Smooth muscle cell (in vitro differentiated cells): ENCODE results near the gene RBM19. TPM values are rescaled to one million over a fixed set of nuclear protein-coding genes. Genes with fewer than 3 reads are reported as not detected.

Source experiments
- DNase-seq: peaks from one replicate; lab custom pipeline; 2025; ENCODE audit not compliant: unreplicated experiment; lab: John Stamatoyannopoulos, UW
- H2AFZ ChIP-seq: fragments of 200-600 bp; sonication (generic); 2 replicates; pipeline ENCODE4 v1.6.0; 2016; ENCODE audit warnings: antibody characterized with exemption, low read depth, mild to moderate bottlenecking
- H3F3A ChIP-seq: fragments of 200-600 bp; sonication (generic); 2 replicates; pipeline ENCODE4 v1.6.0; 2017; ENCODE audit warnings: antibody characterized with exemption, low read depth
- H3K27ac ChIP-seq: fragments of 200-600 bp; sonication (generic); 2 replicates; pipeline ENCODE4 v1.5.1; 2016; ENCODE audit warnings: low read depth, mild to moderate bottlenecking
- H3K27me3 ChIP-seq: fragments of 200-600 bp; sonication (generic); 2 replicates; pipeline ENCODE4 v1.6.1; 2016; ENCODE audit warnings: low read depth, mild to moderate bottlenecking
- H3K36me3 ChIP-seq: fragments of 200-600 bp; sonication (generic); 2 replicates; pipeline ENCODE4 v1.5.1; 2016; ENCODE audit warnings: low read depth
- H3K4me1 ChIP-seq: fragments of 200-600 bp; sonication (generic); 2 replicates; pipeline ENCODE4 v1.5.1; 2016; ENCODE audit warnings: low read depth
- H3K4me2 ChIP-seq: fragments of 200-600 bp; sonication (generic); 2 replicates; pipeline ENCODE4 v1.6.0; 2016; ENCODE audit warnings: mild to moderate bottlenecking
- H3K4me3 ChIP-seq: fragments of 200-600 bp; sonication (generic); 2 replicates; pipeline ENCODE4 v1.5.1; 2016; ENCODE audit warnings: mild to moderate bottlenecking
- H3K79me2 ChIP-seq: fragments of 200-600 bp; sonication (generic); 2 replicates; pipeline ENCODE4 v1.6.0; 2016; ENCODE audit warnings: low read depth, mild to moderate bottlenecking
- H3K9ac ChIP-seq: fragments of 200-600 bp; sonication (generic); 2 replicates; pipeline ENCODE4 v1.6.0; 2016; ENCODE audit warnings: low read depth
- H3K9me3 ChIP-seq: fragments of 200-600 bp; sonication (generic); replicated peaks from 2 replicates; pipeline ENCODE4 v1.5.1; 2016; ENCODE audit warnings: low read depth
- H4K20me1 ChIP-seq: fragments of 200-600 bp; sonication (generic); 2 replicates; pipeline ENCODE4 v1.6.0; 2016; ENCODE audit warnings: low read depth
- WGBS: methylation state at CpG from one replicate; pipeline ENCODE4 v1.1.7; 2016; ENCODE audit warnings: low lambda C conversion rate; 5-methylcytosine and 5-hydroxymethylcytosine counted together
- polyA plus RNA-seq: library from polyadenylated mRNA; unstranded; fragments of >200 nt; fragmentation: Nextera tagmentation; extraction: Ambion mirVana; gene quantifications from 2 replicates; pipeline ENCODE4 v1.2.1, GENCODE V29; 2016
- total RNA-seq: library from RNA; depleted of rRNA; stranded (reverse); fragments of >200 nt; gene quantifications from 2 replicates; pipeline ENCODE4 v1.2.3, GENCODE V29; 2014
- TF ChIP-seq, protein P1 (sequence below): fragments of 200-600 bp; sonication (generic); IDR thresholded peaks from 2 replicates; pipeline ENCODE4 v1.5.1; 2017; ENCODE audit warnings: borderline replicate concordance, mild to moderate bottlenecking, antibody characterized with exemption; ENCODE audit not compliant: insufficient read depth, poor library complexity, severe bottlenecking

The RBM19 gene
- total and polyA plus RNA-seq, 2 experiments from 2014 or later = 12.8 to 15.9 TPM

DNA sequence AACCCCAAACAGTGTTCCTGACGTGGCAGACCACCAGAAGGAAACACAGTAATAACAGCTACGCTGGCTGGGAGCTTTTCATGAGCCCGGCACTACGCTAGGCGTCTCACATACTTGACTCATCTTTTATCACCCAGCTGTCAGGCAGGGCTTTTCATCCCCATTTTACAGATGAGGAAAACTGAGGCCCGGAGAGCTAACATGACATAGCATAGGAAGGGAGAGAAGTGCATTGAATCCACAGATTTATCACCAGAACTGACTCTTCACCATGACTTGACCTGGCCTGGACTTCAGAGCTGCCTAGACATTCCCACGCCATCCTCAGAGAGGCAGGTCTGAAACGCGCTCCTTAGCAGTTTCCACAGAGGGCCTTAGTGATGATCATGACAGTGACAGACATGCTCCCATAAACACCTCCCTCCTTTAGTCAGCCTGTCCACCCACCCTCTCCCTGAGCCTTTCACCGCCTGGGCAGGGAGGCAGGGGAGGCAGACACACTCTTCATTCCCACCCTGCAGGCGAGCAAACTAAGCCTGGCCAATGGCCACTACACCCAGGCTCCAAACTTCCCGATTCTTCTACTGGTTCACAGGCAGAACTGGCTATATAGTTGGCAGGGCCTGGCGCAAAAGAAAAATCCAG lies 56.2 kb downstream of the RBM19 start:
- Histone ChIP-seq H3K9ac (no peak overlapping the region), H3K9me3 (no peaks in the 10 kb centered on the region), H2AFZ (no peak overlapping the region), H3K79me2 (no peaks in the 10 kb centered on the region), H4K20me1 (no peaks in the 10 kb centered on the region), H3K4me2 (no peak overlapping the region), H3F3A (no peaks in the 10 kb centered on the region), H3K4me3 (no peak overlapping the region), H3K27me3 (no peaks in the 10 kb centered on the region), H3K27ac (no peak overlapping the region), H3K4me1 (no peaks in the 10 kb centered on the region), H3K36me3 (peaks cover 4% of the 10 kb centered on the region)
- DNase-seq = no peak
- TF ChIP-seq, protein P1, sequence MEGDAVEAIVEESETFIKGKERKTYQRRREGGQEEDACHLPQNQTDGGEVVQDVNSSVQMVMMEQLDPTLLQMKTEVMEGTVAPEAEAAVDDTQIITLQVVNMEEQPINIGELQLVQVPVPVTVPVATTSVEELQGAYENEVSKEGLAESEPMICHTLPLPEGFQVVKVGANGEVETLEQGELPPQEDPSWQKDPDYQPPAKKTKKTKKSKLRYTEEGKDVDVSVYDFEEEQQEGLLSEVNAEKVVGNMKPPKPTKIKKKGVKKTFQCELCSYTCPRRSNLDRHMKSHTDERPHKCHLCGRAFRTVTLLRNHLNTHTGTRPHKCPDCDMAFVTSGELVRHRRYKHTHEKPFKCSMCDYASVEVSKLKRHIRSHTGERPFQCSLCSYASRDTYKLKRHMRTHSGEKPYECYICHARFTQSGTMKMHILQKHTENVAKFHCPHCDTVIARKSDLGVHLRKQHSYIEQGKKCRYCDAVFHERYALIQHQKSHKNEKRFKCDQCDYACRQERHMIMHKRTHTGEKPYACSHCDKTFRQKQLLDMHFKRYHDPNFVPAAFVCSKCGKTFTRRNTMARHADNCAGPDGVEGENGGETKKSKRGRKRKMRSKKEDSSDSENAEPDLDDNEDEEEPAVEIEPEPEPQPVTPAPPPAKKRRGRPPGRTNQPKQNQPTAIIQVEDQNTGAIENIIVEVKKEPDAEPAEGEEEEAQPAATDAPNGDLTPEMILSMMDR = no peak
- 97% methylated on average over 13 of the region's 13 CpGs for WGBS

DNA sequence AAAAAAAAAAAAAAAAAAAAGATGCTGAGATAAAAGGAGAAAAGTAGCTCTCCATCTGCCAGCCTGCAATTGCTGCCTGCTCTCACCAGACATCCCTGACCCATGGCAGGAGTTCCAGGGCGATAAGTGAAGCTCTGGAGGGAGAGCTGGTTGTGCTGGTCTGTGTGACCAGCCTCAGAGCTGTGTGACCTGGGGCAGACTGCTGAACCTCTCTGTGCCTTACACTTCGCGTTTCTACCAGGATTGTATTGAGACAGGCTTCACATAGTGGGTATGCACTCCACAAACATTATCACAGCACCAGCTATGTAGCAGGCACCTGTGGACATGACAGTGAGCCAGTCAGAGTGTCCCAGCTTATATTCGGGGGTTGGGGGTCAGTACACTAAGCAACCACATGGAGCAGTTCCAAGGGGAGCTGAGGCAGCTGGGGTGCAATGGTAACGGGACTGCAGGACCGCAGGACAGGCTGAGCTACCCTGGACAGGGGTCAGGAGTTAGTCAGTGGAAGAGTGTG lies 57.5 kb downstream of the RBM19 start:
- H3K4me2 ChIP-seq = no peak overlapping the region
- TF ChIP-seq, protein P1 = no peak
- no peak for DNase-seq
- H3K36me3 ChIP-seq = peaks cover 4% of the 10 kb centered on the region
- H3F3A ChIP-seq = no peaks in the 10 kb centered on the region
- no peaks in the 10 kb centered on the region for H3K9me3 ChIP-seq
- WGBS = 98% methylated on average over 6 of the region's 6 CpGs
- no peaks in the 10 kb centered on the region for H3K4me1 ChIP-seq
- no peak overlapping the region for H3K4me3 ChIP-seq
- H3K79me2 ChIP-seq = no peaks in the 10 kb centered on the region
- no peak overlapping the region for H2AFZ ChIP-seq
- H3K9ac ChIP-seq = no peak overlapping the region
- no peaks in the 10 kb centered on the region for H4K20me1 ChIP-seq
- H3K27me3 ChIP-seq = no peaks in the 10 kb centered on the region
- H3K27ac ChIP-seq = no peak overlapping the region

DNA sequence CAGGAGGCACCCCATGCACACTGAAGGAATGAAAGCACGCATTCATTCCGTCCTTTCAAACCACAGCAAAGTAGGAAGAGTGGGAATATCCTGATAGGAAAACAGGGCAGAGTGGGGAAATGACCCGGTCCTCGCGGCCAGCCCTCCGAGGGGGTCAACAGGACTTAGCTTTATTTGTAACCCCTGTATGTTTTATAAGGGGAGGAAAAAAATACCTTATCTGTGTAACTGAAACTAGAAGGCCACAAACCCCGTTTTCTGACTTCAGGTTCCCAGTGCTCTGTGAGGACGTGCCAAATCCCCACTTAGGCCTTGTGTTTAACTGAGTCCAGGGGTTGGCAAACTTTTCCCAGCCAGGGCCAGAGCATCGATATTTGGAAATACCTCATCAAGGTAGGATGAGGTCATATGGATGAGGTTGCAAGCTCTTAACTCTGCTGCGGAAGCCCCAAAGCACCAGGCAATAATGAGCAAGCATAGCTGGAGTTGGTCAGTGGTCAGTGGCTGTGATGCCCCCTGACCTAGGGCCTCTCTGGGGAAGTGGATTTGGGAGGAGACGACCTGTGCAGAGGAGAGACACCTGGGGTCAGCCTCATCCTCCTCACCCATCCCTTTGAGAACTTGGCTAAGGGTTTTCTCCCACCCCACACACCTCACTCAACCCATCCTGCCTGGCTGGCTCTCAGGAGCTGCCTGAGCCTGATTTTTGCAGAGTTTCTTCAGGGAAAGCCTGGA lies 58.5 kb downstream of the RBM19 start:
- Histone ChIP-seq H3K79me2 (no peaks in the 10 kb centered on the region), H3K27me3 (no peaks in the 10 kb centered on the region), H3K9me3 (no peaks in the 10 kb centered on the region), H4K20me1 (no peaks in the 10 kb centered on the region), H3K36me3 (peaks cover 4% of the 10 kb centered on the region), H3K4me3 (no peak overlapping the region), H3K27ac (no peak overlapping the region), H2AFZ (no peak overlapping the region), H3K4me1 (no peaks in the 10 kb centered on the region), H3K4me2 (no peak overlapping the region), H3F3A (no peaks in the 10 kb centered on the region), H3K9ac (no peak overlapping the region)
- TF ChIP-seq, protein P1 = no peak
- 95% methylated on average over 11 of the region's 11 CpGs for WGBS
- no peak for DNase-seq
